Osteocyte (in vitro differentiated cells): ENCODE results near the gene PHAF1. TPM values are rescaled to one million over a fixed set of nuclear protein-coding genes. Genes with fewer than 3 reads are reported as not detected.

Source experiments
- DNase-seq: peaks from one replicate; pipeline ENCODE4 v3.0.0; 2021; ENCODE audit warnings: mixed read lengths; ENCODE audit not compliant: unreplicated experiment; ENCODE audit errors: extremely low spot score
- H3K27ac Mint-ChIP-seq: one replicate; pipeline ENCODE4 v1.8.0; 2021; ENCODE audit warnings: mild to moderate bottlenecking, mixed read lengths; ENCODE audit not compliant: unreplicated experiment
- H3K27me3 Mint-ChIP-seq: one replicate; pipeline ENCODE4 v1.8.0; 2021; ENCODE audit warnings: mixed read lengths; ENCODE audit not compliant: unreplicated experiment
- H3K36me3 Mint-ChIP-seq: one replicate; pipeline ENCODE4 v1.8.0; 2021; ENCODE audit warnings: mixed read lengths; ENCODE audit not compliant: unreplicated experiment
- H3K4me1 Mint-ChIP-seq: one replicate; pipeline ENCODE4 v1.8.0; 2021; ENCODE audit warnings: mixed read lengths; ENCODE audit not compliant: unreplicated experiment
- H3K4me3 Mint-ChIP-seq: one replicate; pipeline ENCODE4 v1.8.0; 2021; ENCODE audit warnings: mild to moderate bottlenecking, moderate library complexity, mixed read lengths; ENCODE audit not compliant: unreplicated experiment
- H3K9me3 Mint-ChIP-seq: one replicate; pipeline ENCODE4 v1.8.0; 2021; ENCODE audit warnings: mixed read lengths; ENCODE audit not compliant: unreplicated experiment
- CTCF ChIP-seq: fragments of 200-600 bp; sonication (generic); IDR thresholded peaks from 2 replicates; pipeline ENCODE4 v1.5.0; 2021; ENCODE audit warnings: antibody characterized with exemption, mild to moderate bottlenecking, moderate library complexity
- total RNA-seq: library from RNA; stranded (reverse); gene quantifications from 2 replicates; pipeline ENCODE4 v1.2.1, GENCODE V29; 2021

Gene PHAF1
- total RNA-seq, 1 donor from 2014 or later: 19.5 TPM

GRCh38 chr16:67179421-67180080 lies 69.8 kb downstream of the PHAF1 start:
- Mint-ChIP-seq H3K36me3 (no peaks in the 10 kb centered on the region), H3K4me3 (no peak overlapping the region), H3K9me3 (no peaks in the 10 kb centered on the region), H3K27me3 (no peaks in the 10 kb centered on the region), H3K27ac (no peak overlapping the region), H3K4me1 (peaks cover 6% of the 10 kb centered on the region)
- no peak for DNase-seq
- TF ChIP-seq CTCF: no peak

GRCh38 chr16:67180166-67180565 lies 70.4 kb downstream of the PHAF1 start:
- no peak for DNase-seq
- TF ChIP-seq CTCF: no peak
- no peak overlapping the region for H3K4me3 Mint-ChIP-seq
- peaks cover 10% of the 10 kb centered on the region for H3K4me1 Mint-ChIP-seq
- H3K27ac Mint-ChIP-seq: no peak overlapping the region
- H3K9me3 Mint-ChIP-seq: no peaks in the 10 kb centered on the region
- no peaks in the 10 kb centered on the region for H3K36me3 Mint-ChIP-seq
- H3K27me3 Mint-ChIP-seq: no peaks in the 10 kb centered on the region

GRCh38 chr16:67181346-67181745 lies 71.6 kb downstream of the PHAF1 start:
- DNase-seq: no peak
- Mint-ChIP-seq H3K4me1 (peaks cover 16% of the 10 kb centered on the region), H3K9me3 (no peaks in the 10 kb centered on the region), H3K27ac (no peak overlapping the region), H3K4me3 (no peak overlapping the region), H3K27me3 (no peaks in the 10 kb centered on the region), H3K36me3 (no peaks in the 10 kb centered on the region)
- TF ChIP-seq CTCF: no peak

- Mint-ChIP-seq H3K4me1 (peaks cover 16% of the 10 kb centered on the region), H3K27me3 (no peaks in the 10 kb centered on the region), H3K36me3 (no peaks in the 10 kb centered on the region), H3K9me3 (no peaks in the 10 kb centered on the region), H3K4me3 (no peak overlapping the region), H3K27ac (no peak overlapping the region)
- no peak for DNase-seq
- TF ChIP-seq CTCF: no peak
Measured at GRCh38 chr16:67182288-67182687, 72.5 kb downstream of the PHAF1 start.

- no peak for TF ChIP-seq CTCF
- Mint-ChIP-seq H3K27ac (no peak overlapping the region), H3K27me3 (no peaks in the 10 kb centered on the region), H3K4me1 (peaks cover 12% of the 10 kb centered on the region), H3K9me3 (no peaks in the 10 kb centered on the region), H3K36me3 (no peaks in the 10 kb centered on the region), H3K4me3 (no peak overlapping the region)
- no peak for DNase-seq
Measured at GRCh38 chr16:67183284-67183626, 73.5 kb downstream of the PHAF1 start.
